GM12878 (cell line): Measurements from ENCODE around the gene RMND1. TPM values are rescaled to one million over a fixed set of nuclear protein-coding genes. Genes with fewer than 3 reads are reported as not detected.

Experiments used
- ATAC-seq: fragments of 200-7000 bp; cut with Tn5 transposase; 3 replicates; pipeline ENCODE4 v1.9.1; 2020; ENCODE audit warnings: mild to moderate bottlenecking, moderate library complexity
- BruUV-seq: library from RNA; stranded (reverse); fragments of 400-500 nt; replicated peaks from 2 replicates; lab custom pipeline; 2021; lab: Mats Ljungman, UMichigan
- CTCF ChIA-PET: fragments of 300-600 bp; sonication (Branson Sonifier 250); formaldehyde crosslinking; extraction: SDS; loops from one replicate; lab custom pipeline; 2021; ENCODE audit warnings: inconsistent platforms; lab: Yijun Ruan, JAX
- POLR2A ChIA-PET: fragments of 350-600 bp; formaldehyde crosslinking; extraction: SDS; loops from one replicate; lab custom pipeline; 2021; ENCODE audit warnings: inconsistent platforms; lab: Charles Lee
- RAD21 ChIA-PET: fragments of 300-600 bp; sonication (Branson Sonifier 250); formaldehyde crosslinking; loops from one replicate; lab custom pipeline; 2023; ENCODE audit warnings: antibody characterized with exemption; ENCODE audit not compliant: unreplicated experiment; lab: Charles Lee
- SMC1A ChIA-PET: fragments of 300-600 bp; sonication (Branson Sonifier 250); formaldehyde crosslinking; loops from one replicate; lab custom pipeline; 2023; ENCODE audit not compliant: unreplicated experiment, uncharacterized antibody; lab: Charles Lee
- DNase-seq: peaks from one replicate; pipeline ENCODE4 v3.0.0-alpha.2; 2011; ENCODE audit warnings: low read depth, low spot score
- FAIRE-seq: peaks from 3 replicates; lab custom pipeline; 2011; peaks lifted over from hg19 to GRCh38; lab: Jason Lieb, UNC
- H2AFZ ChIP-seq: 2 replicates; pipeline ENCODE4 v1.6.0; 2011; ENCODE audit warnings: low read depth, low read length, control low read depth; ENCODE audit not compliant: control insufficient read depth
- H3K27ac ChIP-seq: 2 replicates; pipeline ENCODE4 v1.5.1; 2011; ENCODE audit warnings: control low read depth; ENCODE audit not compliant: control insufficient read depth, insufficient read depth
- H3K27me3 ChIP-seq, 2 experiments: replicated peaks in 1 of 2; 2 replicates each; pipeline versions ENCODE4 v1.6.0 to v1.6.1; 2011; ENCODE audit warnings: low read length in 1 of 2; ENCODE audit not compliant: control insufficient read depth in 2 of 2, insufficient read depth in 2 of 2
- H3K36me3 ChIP-seq, 2 experiments: 2 replicates each; pipeline ENCODE4 v1.5.1; 2011; ENCODE audit warnings: low read length in 1 of 2; ENCODE audit not compliant: control insufficient read depth in 2 of 2, insufficient read depth in 2 of 2
- H3K4me1 ChIP-seq: 2 replicates; pipeline ENCODE4 v1.6.1; 2011; ENCODE audit warnings: mild to moderate bottlenecking, low read length, moderate library complexity, mixed read lengths; ENCODE audit not compliant: control insufficient read depth, insufficient read depth
- H3K4me2 ChIP-seq: 2 replicates; pipeline ENCODE4 v1.6.0; 2011; ENCODE audit warnings: control low read depth; ENCODE audit not compliant: control insufficient read depth, insufficient read depth
- H3K4me3 ChIP-seq: fragments of 200-600 bp; sonication (generic); 2 replicates; pipeline ENCODE4 v1.5.1; 2016
- H3K79me2 ChIP-seq: 2 replicates; pipeline ENCODE4 v1.6.0; 2011; ENCODE audit warnings: low read length; ENCODE audit not compliant: control insufficient read depth, insufficient read depth
- H3K9ac ChIP-seq: 2 replicates; pipeline ENCODE4 v1.8.0; 2011; ENCODE audit warnings: low read length, control low read depth, mixed read lengths; ENCODE audit not compliant: control insufficient read depth, insufficient read depth
- H3K9me3 ChIP-seq: replicated peaks from 3 replicates; pipeline ENCODE4 v1.5.1; 2011; ENCODE audit warnings: mild to moderate bottlenecking, low read length; ENCODE audit not compliant: control insufficient read depth, insufficient read depth
- H4K20me1 ChIP-seq: 2 replicates; pipeline ENCODE4 v1.6.0; 2011; ENCODE audit not compliant: control insufficient read depth, insufficient read depth
- HDAC6 ChIP-seq: fragments of 200-600 bp; sonication (generic); IDR thresholded peaks from one replicate; pipeline ENCODE4 v1.8.0; 2017; ENCODE audit warnings: antibody characterized with exemption; ENCODE audit not compliant: unreplicated experiment
- NR2F1 ChIP-seq: fragments of 450-650 bp; conservative IDR thresholded peaks from 2 replicates; pipeline ENCODE4 v1.6.1; 2017; ENCODE audit warnings: mild to moderate bottlenecking
- POLR2A ChIP-seq: IDR thresholded peaks from 2 replicates; pipeline ENCODE4 v1.6.1; 2011; ENCODE audit warnings: low read depth, mild to moderate bottlenecking, low read length
- STAT3 ChIP-seq: IDR thresholded peaks from 2 replicates; pipeline ENCODE4 v1.6.1; 2011; ENCODE audit warnings: low read depth, low read length, improper control_type of control experiment
- YBX1 ChIP-seq: fragments of 450-650 bp; IDR thresholded peaks from 2 replicates; pipeline ENCODE4 v1.6.1; 2016; ENCODE audit warnings: antibody characterized with exemption
- WGBS: methylation state at CpG from one replicate; pipeline ENCODE4 v1.1.6; 2016; ENCODE audit warnings: low lambda C conversion rate; ENCODE audit not compliant: insufficient replicate concordance, insufficient coverage; ENCODE audit errors: missing lambda C conversion rate; 5-methylcytosine and 5-hydroxymethylcytosine counted together
- in situ Hi-C: fragments of 300-500 bp; cut with MboI; formaldehyde crosslinking; loops from 9 replicates; pipeline ENCODE4 v1.14.3; 2018; ENCODE audit warnings: mixed read lengths
- intact Hi-C: fragments of 100-400 bp; cut with micrococcal nuclease; formaldehyde crosslinking; loops from one replicate; pipeline ENCODE4 v1.14.2; 2022; ENCODE audit not compliant: unreplicated experiment
- polyA plus RNA-seq, 11 experiments: library from polyadenylated mRNA; depleted of rRNA in 4 of 11; unstranded in 6 of 11; stranded (reverse) in 5 of 11; fragments of >200 nt; fragmentation: Nextera tagmentation in 4 of 11; fragmentation: Illumina TruSeq in 1 of 11; extraction: Ambion mirVana in 4 of 11; extraction: Trizol in 1 of 11; gene quantifications; 1 replicate in 1 of 11; 2 replicates in 10 of 11; pipeline versions ENCODE4 v1.2.1 to v1.2.3, GENCODE V29; 2011 to 2016; ENCODE audit warnings: inconsistent platforms in 2 of 11, missing spikeins in 2 of 11, low read depth in 1 of 11
- total RNA-seq, 4 experiments: library from RNA; depleted of rRNA in 3 of 4; stranded (reverse); fragments of >200 nt in 3 of 4; fragmentation: Illumina TruSeq in 1 of 4; extraction: Trizol in 1 of 4; gene quantifications; 2 replicates each; pipeline versions ENCODE4 v1.2.1 to v1.2.3, GENCODE V29; 2013 to 2021
- TF ChIP-seq, protein P1 (sequence below): fragments of 450-650 bp; IDR thresholded peaks from 2 replicates; pipeline ENCODE4 v1.6.1; 2017; ENCODE audit warnings: antibody characterized with exemption, mild to moderate bottlenecking, moderate library complexity
- TF ChIP-seq, protein P2 (sequence below): IDR thresholded peaks from 2 replicates; pipeline ENCODE4 v1.6.1; 2012; ENCODE audit warnings: low read depth, low read length, improper control_type of control experiment
- TF ChIP-seq, protein P3 (sequence below): fragments of 450-650 bp; IDR thresholded peaks from 2 replicates; pipeline ENCODE4 v1.6.1; 2016; ENCODE audit warnings: mild to moderate bottlenecking, moderate library complexity, borderline replicate concordance

RMND1 gene
- total and polyA plus RNA-seq, 10 of the 15 experiments (the other 5 are each of a cell fraction or from before 2014, with no cell fraction given) = 15.9 to 34.5 (median 21.4) TPM

DNA sequence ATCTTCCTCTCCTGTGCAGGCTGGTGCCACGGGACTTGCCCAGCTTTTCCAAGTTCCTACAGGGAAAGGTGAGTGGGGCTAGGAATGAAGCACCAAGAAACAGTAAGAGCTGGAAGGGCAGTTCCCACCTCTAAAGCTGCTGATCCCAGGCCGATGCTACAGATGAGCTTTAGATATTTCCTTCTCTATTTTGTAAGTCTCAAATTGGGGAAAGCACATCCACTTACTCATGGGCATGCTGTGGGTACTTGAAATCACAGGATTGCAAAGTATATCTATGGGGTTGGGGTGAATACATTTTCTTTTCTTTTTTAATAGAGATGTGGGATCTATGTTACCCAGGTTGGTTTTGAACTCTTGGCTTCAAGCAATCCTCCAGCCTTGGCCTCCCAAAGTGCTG is 63.7 kb downstream of the RMND1 start:
- intact Hi-C loops (no loop called here), in situ Hi-C loops (no loop called here)
- ChIA-PET SMC1A (interaction anchor here (0.7 to 1.0 kb wide), 2 partner anchors 9 kb away, joined by 3 to 4 read pairs; no protein-coding TSS in a partner anchor), RAD21 (no interaction called here), CTCF (interaction anchor here (1.1 kb wide), 2 partner anchors 9 to 17 kb away, joined by 3 read pairs; no protein-coding TSS in a partner anchor), POLR2A (interaction anchor here (0.6 kb wide), 1 partner anchor 9 kb away, joined by 3 read pairs; no protein-coding TSS in a partner anchor)
- BruUV-seq = no TSS peak
- no peaks in the 10 kb centered on the region for H3K27me3 ChIP-seq
- ATAC-seq (no peak), FAIRE-seq (no peak), DNase-seq (no peak)
- 0 out of 2 replicates have a peak overlapping the region, but pooled peaks have one; percentile 31 for H3K27ac ChIP-seq
- 100% methylated on average over 2 of the region's 2 CpGs for WGBS
- H3K4me2 ChIP-seq = peak overlapping the region; percentile 86
- peaks cover 25% of the 10 kb centered on the region for H3K4me1 ChIP-seq
- TF ChIP-seq NR2F1 (no peak), POLR2A (no peak), YBX1 (no peak), STAT3 (no peak), HDAC6 (no peak)
- TF ChIP-seq, protein P1, sequence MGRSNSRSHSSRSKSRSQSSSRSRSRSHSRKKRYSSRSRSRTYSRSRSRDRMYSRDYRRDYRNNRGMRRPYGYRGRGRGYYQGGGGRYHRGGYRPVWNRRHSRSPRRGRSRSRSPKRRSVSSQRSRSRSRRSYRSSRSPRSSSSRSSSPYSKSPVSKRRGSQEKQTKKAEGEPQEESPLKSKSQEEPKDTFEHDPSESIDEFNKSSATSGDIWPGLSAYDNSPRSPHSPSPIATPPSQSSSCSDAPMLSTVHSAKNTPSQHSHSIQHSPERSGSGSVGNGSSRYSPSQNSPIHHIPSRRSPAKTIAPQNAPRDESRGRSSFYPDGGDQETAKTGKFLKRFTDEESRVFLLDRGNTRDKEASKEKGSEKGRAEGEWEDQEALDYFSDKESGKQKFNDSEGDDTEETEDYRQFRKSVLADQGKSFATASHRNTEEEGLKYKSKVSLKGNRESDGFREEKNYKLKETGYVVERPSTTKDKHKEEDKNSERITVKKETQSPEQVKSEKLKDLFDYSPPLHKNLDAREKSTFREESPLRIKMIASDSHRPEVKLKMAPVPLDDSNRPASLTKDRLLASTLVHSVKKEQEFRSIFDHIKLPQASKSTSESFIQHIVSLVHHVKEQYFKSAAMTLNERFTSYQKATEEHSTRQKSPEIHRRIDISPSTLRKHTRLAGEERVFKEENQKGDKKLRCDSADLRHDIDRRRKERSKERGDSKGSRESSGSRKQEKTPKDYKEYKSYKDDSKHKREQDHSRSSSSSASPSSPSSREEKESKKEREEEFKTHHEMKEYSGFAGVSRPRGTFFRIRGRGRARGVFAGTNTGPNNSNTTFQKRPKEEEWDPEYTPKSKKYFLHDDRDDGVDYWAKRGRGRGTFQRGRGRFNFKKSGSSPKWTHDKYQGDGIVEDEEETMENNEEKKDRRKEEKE = no peak
- TF ChIP-seq, protein P2, sequence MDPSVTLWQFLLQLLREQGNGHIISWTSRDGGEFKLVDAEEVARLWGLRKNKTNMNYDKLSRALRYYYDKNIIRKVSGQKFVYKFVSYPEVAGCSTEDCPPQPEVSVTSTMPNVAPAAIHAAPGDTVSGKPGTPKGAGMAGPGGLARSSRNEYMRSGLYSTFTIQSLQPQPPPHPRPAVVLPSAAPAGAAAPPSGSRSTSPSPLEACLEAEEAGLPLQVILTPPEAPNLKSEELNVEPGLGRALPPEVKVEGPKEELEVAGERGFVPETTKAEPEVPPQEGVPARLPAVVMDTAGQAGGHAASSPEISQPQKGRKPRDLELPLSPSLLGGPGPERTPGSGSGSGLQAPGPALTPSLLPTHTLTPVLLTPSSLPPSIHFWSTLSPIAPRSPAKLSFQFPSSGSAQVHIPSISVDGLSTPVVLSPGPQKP = no peak
- TF ChIP-seq, protein P3, sequence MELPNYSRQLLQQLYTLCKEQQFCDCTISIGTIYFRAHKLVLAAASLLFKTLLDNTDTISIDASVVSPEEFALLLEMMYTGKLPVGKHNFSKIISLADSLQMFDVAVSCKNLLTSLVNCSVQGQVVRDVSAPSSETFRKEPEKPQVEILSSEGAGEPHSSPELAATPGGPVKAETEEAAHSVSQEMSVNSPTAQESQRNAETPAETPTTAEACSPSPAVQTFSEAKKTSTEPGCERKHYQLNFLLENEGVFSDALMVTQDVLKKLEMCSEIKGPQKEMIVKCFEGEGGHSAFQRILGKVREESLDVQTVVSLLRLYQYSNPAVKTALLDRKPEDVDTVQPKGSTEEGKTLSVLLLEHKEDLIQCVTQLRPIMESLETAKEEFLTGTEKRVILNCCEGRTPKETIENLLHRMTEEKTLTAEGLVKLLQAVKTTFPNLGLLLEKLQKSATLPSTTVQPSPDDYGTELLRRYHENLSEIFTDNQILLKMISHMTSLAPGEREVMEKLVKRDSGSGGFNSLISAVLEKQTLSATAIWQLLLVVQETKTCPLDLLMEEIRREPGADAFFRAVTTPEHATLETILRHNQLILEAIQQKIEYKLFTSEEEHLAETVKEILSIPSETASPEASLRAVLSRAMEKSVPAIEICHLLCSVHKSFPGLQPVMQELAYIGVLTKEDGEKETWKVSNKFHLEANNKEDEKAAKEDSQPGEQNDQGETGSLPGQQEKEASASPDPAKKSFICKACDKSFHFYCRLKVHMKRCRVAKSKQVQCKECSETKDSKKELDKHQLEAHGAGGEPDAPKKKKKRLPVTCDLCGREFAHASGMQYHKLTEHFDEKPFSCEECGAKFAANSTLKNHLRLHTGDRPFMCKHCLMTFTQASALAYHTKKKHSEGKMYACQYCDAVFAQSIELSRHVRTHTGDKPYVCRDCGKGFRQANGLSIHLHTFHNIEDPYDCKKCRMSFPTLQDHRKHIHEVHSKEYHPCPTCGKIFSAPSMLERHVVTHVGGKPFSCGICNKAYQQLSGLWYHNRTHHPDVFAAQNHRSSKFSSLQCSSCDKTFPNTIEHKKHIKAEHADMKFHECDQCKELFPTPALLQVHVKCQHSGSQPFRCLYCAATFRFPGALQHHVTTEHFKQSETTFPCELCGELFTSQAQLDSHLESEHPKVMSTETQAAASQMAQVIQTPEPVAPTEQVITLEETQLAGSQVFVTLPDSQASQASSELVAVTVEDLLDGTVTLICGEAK = no peak
- H3K9ac ChIP-seq = no peak overlapping the region
- H3K9me3 ChIP-seq = no peaks in the 10 kb centered on the region
- H2AFZ ChIP-seq = no peak overlapping the region
- peaks cover 0 to 4% of the 10 kb centered on the region in 2 experiments; a peak in 2 of 4 replicates for H3K36me3 ChIP-seq
- 0 out of 2 replicates have a peak overlapping the region, but pooled peaks have one; percentile 4 for H3K4me3 ChIP-seq
- no peaks in the 10 kb centered on the region for H4K20me1 ChIP-seq
- peaks cover 84% of the 10 kb centered on the region for H3K79me2 ChIP-seq
